Measurements from ENCODE around the gene PLK1. TPM values are rescaled to one million over a fixed set of nuclear protein-coding genes. Genes with fewer than 3 reads are reported as not detected.

Gene PLK1
- total and polyA plus RNA-seq, 3 donors from 2014 or later, result 26.3 to 94.7 (median 44.5) TPM

GRCh38 chr16:23640615-23640930 lies 38.1 kb upstream of the PLK1 start:
- Histone ChIP-seq H3K4me1 (peaks cover 17% of the 10 kb centered on the region), H3K4me3 (peak overlapping the region; percentile 85 to 94), H3K9me3 (no peaks in the 10 kb centered on the region), H3K27me3 (no peaks in the 10 kb centered on the region), H3K27ac (peak overlapping the region; percentile 83 to 92), H3K36me3 (ENCODE audit: low read depth, missing control alignments) (no peaks in the 10 kb centered on the region)
- 0 to 1% methylated on average over 8 of the region's 8 CpGs for WGBS, 2 donors
- intact Hi-C loops (cut with DNase I; ENCODE audit: low total_unique reads), result no loop called here
- DNase-seq, result no peak
- TF ChIP-seq POLR2A (IDR thresholded peaks at IDR 0.05), result no peak

DNA sequence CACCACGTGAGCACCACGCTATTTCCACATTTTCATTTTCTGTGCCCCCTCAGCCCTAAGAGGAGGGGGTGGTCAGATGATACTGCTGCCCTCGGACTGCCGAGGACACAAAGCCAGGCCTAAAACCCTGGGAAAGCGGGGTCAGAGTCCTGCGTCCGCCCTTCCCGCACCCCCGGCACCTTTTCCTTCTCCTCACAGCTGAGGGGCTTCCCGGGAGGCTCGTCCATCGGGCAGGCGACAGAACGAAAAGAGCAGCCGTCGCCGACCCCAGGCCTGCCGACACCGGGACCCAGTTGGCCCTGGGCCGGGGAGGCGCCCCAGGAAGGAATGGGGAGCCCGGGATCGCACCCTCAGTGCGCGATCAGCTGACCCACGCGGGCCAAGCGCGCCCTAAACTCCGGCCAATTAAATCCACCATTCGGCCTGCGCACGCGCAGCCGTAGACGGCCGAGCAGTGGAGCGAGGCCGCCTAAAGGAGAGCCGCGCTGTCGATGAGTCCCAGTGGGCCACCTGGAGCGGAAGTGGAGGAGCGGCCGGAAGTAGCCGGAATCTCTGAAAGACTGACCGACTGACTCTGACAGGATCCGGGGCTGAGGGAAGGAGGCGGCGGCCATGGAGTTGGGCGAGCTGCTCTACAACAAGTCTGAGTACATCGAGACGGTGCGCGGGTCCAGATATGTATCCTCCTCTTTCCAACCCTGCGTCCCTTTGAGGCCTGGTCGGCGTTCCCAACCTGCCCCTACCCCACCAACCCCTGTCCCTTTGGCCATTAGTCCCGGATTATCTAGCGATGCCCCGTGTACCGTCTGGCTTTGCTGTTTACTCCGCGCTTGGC lies 37.5 kb upstream of the PLK1 start, which contains the start of the genes DCTN5 and PALB2:
DCTN5 (plus strand) TSS at position 536 of the 835 bp plus-strand sequence; CDS start at position 613, 77 bp downstream.
PALB2 (minus strand) TSS at position 380 of the 835 bp plus-strand sequence; CDS start at position 227, 153 bp downstream.
- Histone ChIP-seq H3K27ac (peak within 1 kb of the TSS; percentile 83 to 92), H3K27me3 (no peaks in the 10 kb centered on the region), H3K4me1 (peaks cover 17% of the 10 kb centered on the region), H3K36me3 (ENCODE audit: low read depth, missing control alignments) (no peaks in the 10 kb centered on the region), H3K9me3 (no peaks in the 10 kb centered on the region), H3K4me3 (peak within 1 kb of the TSS; percentile 85 to 94)
- intact Hi-C loops (cut with DNase I; ENCODE audit: low total_unique reads), result no loop called here
- peak; percentile 96 for DNase-seq
- 0 to 1% methylated on average over 20 to 62 of the region's 64 CpGs for WGBS, 2 donors
- TF ChIP-seq POLR2A (IDR thresholded peaks at IDR 0.05), result no peak
- TF ChIP-seq, protein P1, sequence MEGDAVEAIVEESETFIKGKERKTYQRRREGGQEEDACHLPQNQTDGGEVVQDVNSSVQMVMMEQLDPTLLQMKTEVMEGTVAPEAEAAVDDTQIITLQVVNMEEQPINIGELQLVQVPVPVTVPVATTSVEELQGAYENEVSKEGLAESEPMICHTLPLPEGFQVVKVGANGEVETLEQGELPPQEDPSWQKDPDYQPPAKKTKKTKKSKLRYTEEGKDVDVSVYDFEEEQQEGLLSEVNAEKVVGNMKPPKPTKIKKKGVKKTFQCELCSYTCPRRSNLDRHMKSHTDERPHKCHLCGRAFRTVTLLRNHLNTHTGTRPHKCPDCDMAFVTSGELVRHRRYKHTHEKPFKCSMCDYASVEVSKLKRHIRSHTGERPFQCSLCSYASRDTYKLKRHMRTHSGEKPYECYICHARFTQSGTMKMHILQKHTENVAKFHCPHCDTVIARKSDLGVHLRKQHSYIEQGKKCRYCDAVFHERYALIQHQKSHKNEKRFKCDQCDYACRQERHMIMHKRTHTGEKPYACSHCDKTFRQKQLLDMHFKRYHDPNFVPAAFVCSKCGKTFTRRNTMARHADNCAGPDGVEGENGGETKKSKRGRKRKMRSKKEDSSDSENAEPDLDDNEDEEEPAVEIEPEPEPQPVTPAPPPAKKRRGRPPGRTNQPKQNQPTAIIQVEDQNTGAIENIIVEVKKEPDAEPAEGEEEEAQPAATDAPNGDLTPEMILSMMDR (IDR thresholded peaks at IDR 0.05), result peak in 1 of 3 experiments; percentile 8

- H3K27ac ChIP-seq, result peak overlapping the region in 1 of 2 donors; percentile 83
- H3K27me3 ChIP-seq, result no peaks in the 10 kb centered on the region
- 39 to 57% methylated on average over 14 of the region's 14 CpGs for WGBS, 2 donors
- peak overlapping the region; percentile 85 to 94 for H3K4me3 ChIP-seq
- no peak for DNase-seq
- TF ChIP-seq, protein P1 (IDR thresholded peaks at IDR 0.05), result no peak
- no peak for TF ChIP-seq POLR2A (IDR thresholded peaks at IDR 0.05)
- intact Hi-C loops (cut with DNase I; ENCODE audit: low total_unique reads), result no loop called here
- H3K36me3 ChIP-seq (ENCODE audit: low read depth, missing control alignments), result no peaks in the 10 kb centered on the region
- H3K9me3 ChIP-seq, result no peaks in the 10 kb centered on the region
- H3K4me1 ChIP-seq, result peaks cover 17% of the 10 kb centered on the region
Observed at GRCh38 chr16:23642246-23642774, 36.4 kb upstream of the PLK1 start.

- intact Hi-C loops (cut with DNase I; ENCODE audit: low total_unique reads), result no loop called here
- 63 to 66% methylated on average over 4 of the region's 4 CpGs for WGBS, 2 donors
- DNase-seq, result no peak
- peaks cover 8% of the 10 kb centered on the region for H3K4me1 ChIP-seq
- H3K27me3 ChIP-seq, result no peaks in the 10 kb centered on the region
- no peaks in the 10 kb centered on the region for H3K36me3 ChIP-seq (ENCODE audit: low read depth, missing control alignments)
- peak overlapping the region; percentile 43 to 48 for H3K27ac ChIP-seq
- H3K9me3 ChIP-seq, result no peaks in the 10 kb centered on the region
- TF ChIP-seq, protein P1 (IDR thresholded peaks at IDR 0.05), result no peak
- TF ChIP-seq POLR2A (IDR thresholded peaks at IDR 0.05), result no peak
- H3K4me3 ChIP-seq, result no peak overlapping the region
Observed at GRCh38 chr16:23650674-23651416, 27.8 kb upstream of the PLK1 start.

GRCh38 chr16:23651943-23652468 lies 26.7 kb upstream of the PLK1 start:
- no peak overlapping the region for H3K4me3 ChIP-seq
- peaks cover 8% of the 10 kb centered on the region for H3K4me1 ChIP-seq
- peak overlapping the region; percentile 43 to 48 for H3K27ac ChIP-seq
- H3K27me3 ChIP-seq, result no peaks in the 10 kb centered on the region
- intact Hi-C loops (cut with DNase I; ENCODE audit: low total_unique reads), result no loop called here
- no peak for TF ChIP-seq POLR2A (IDR thresholded peaks at IDR 0.05)
- TF ChIP-seq, protein P1 (IDR thresholded peaks at IDR 0.05), result no peak
- no peak for DNase-seq
- WGBS, 2 donors, result 93 to 96% methylated on average over 4 of the region's 4 CpGs
- H3K36me3 ChIP-seq (ENCODE audit: low read depth, missing control alignments), result no peaks in the 10 kb centered on the region
- no peaks in the 10 kb centered on the region for H3K9me3 ChIP-seq

Data from testis (tissue), 3 donors.